HL-60/S4 treated with phorbol 12-myristate 13-acetate at 8.2 ng/mL for 4 days and 3 days (cell line): ENCODE results near the gene PTGIR.
"Not testable (repeated sequence)": the region's sequence is repeated elsewhere in the genome, so short reads cannot be mapped to it uniquely, and the experiment has no call there.

Source experiments
- in situ Hi-C: fragments of 300-500 bp; cut with MboI; formaldehyde crosslinking; loops from 2 replicates; pipeline ENCODE4 v1.15.0; 2022; ENCODE audit warnings: low sequenced_read_pairs

Gene PTGIR

GRCh38 chr19:46639358-46640182 lies 14.7 kb upstream of the PTGIR start:
- in situ Hi-C loops, result no loop called here

GRCh38 chr19:46637224-46637623 lies 12.3 kb upstream of the PTGIR start:
- in situ Hi-C loops, result no loop called here

- in situ Hi-C loops, result no loop called here
Observed at GRCh38 chr19:46635920-46636761, 11.3 kb upstream of the PTGIR start, which contains the start of gene GNG8. GNG8 (minus strand) TSS chr19:46636202; CDS start chr19:46634682, 1,520 bp downstream.

GRCh38 chr19:46634656-46635218 lies 9.8 kb upstream of the PTGIR start:
- in situ Hi-C loops, result no loop called here

- in situ Hi-C loops, result no loop called here
Observed at GRCh38 chr19:46634045-46634655, 9.3 kb upstream of the PTGIR start.

- in situ Hi-C loops, result no loop called here
Observed at GRCh38 chr19:46633130-46633529, 8.2 kb upstream of the PTGIR start.

- in situ Hi-C loops, result no loop called here
Observed at GRCh38 chr19:46631481-46631880, 6.6 kb upstream of the PTGIR start.

- in situ Hi-C loops, result no loop called here
Observed at GRCh38 chr19:46630586-46631205, 5.8 kb upstream of the PTGIR start.

- in situ Hi-C loops, result no loop called here
Observed at GRCh38 chr19:46629546-46630025, 4.7 kb upstream of the PTGIR start.

GRCh38 chr19:46628970-46629369 lies 4.1 kb upstream of the PTGIR start:
- in situ Hi-C loops, result not testable (repeated sequence)

GRCh38 chr19:46626446-46626845 lies 1.6 kb upstream of the PTGIR start:
- in situ Hi-C loops, result no loop called here

GRCh38 chr19:46625731-46626130 lies 842 bp upstream of the PTGIR start:
- in situ Hi-C loops, result no loop called here

- in situ Hi-C loops, result no loop called here
Observed at GRCh38 chr19:46623915-46624502, 880 bp downstream of the PTGIR start.

- in situ Hi-C loops, result no loop called here
Observed at GRCh38 chr19:46622118-46622446, 2.8 kb downstream of the PTGIR start.

- in situ Hi-C loops, result no loop called here
Observed at GRCh38 chr19:46621191-46622117, 3.4 kb downstream of the PTGIR start.

GRCh38 chr19:46620716-46621115 lies 4.2 kb downstream of the PTGIR start:
- in situ Hi-C loops, result no loop called here

GRCh38 chr19:46620267-46620666 lies 4.6 kb downstream of the PTGIR start:
- in situ Hi-C loops, result no loop called here

- in situ Hi-C loops, result no loop called here
Observed at GRCh38 chr19:46618670-46619231, 6.1 kb downstream of the PTGIR start.

- in situ Hi-C loops, result no loop called here
Observed at GRCh38 chr19:46617601-46618000, 7.3 kb downstream of the PTGIR start.
